Measurements from ENCODE around the gene EHD1. TPM values are rescaled to one million over a fixed set of nuclear protein-coding genes. Genes with fewer than 3 reads are reported as not detected.
A peak's percentile ranks its signal among the peaks of the same experiment; 100 is the strongest.

EHD1 gene
- total and polyA plus RNA-seq, 4 donors: 14.4 to 122 (median 45.3) TPM

DNA sequence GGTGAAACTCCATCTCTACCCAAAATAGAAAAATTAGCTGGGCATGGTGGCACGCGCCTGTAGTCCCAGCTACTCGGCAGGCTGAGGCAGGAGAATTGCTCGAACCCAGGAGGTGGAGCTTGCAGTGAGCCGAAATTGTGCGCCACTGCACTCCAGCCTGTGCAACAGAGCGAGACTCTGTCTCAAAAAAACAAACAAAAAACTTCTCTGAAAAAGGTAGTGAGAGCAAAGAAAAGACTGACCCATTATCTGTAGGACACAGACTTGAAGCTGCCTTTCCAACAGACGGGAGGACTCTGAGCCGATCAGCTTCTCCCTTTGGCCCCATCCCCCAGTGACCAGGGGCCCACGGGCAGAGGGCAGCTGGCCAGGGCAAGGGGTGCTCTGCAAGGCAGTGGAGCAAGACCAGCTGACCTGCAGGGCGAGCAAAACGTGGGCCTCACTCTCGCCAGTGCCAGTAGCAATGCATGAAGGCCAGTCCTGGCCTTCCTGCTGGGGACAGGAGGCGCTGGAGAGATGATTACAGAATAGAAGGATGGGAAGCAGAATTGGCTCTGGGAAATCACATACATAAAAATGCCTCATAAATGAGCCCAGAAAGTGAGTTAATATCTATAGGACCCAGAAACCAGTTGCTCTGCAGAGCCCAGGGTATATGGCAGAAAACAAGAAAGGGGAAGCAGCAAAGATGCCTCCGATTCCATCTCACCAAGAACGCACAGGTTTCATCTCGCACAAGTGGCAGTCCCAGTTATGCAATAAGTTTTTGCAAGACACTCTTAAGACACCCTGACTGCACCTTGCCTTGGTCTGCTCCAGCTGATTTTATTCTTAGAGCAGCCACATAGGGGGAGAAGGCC, 2.8 kb downstream of the EHD1 start:
- Histone ChIP-seq H3K36me3 (ENCODE audit: control insufficient read depth in 1 of 2, insufficient read depth in 2 of 2, low read length in 1 of 2) (peaks cover 0 to 7% of the 10 kb centered on the region in 2 donors), H3K27me3 (ENCODE audit: control insufficient read depth in 1 of 2, insufficient read depth in 2 of 2, low read length in 1 of 2) (peaks cover 0 to 2% of the 10 kb centered on the region in 2 donors), H3K9me3 (ENCODE audit: control insufficient read depth, low read length) (no peaks in the 10 kb centered on the region), H3K4me1 (ENCODE audit: control insufficient read depth in 1 of 2, insufficient read depth in 2 of 2, low read length in 2 of 2) (peaks cover 0 to 2% of the 10 kb centered on the region in 2 donors), H3K4me3 (ENCODE audit: low read length in 2 of 2) (peak overlapping the region; percentile 4 to 50), H3K27ac (ENCODE audit: low read depth in 1 of 2, low read length in 2 of 2) (peak overlapping the region in 1 of 2 donors; percentile 74)
- no peak for ATAC-seq (ENCODE audit: low FRiP score)
- peak in 1 of 2 donors; percentile 75 for DNase-seq
- WGBS, 2 donors: 34 to 45% methylated on average over 17 of the region's 17 CpGs
- intact Hi-C loops (cut with DNase I): no loop called here

DNA sequence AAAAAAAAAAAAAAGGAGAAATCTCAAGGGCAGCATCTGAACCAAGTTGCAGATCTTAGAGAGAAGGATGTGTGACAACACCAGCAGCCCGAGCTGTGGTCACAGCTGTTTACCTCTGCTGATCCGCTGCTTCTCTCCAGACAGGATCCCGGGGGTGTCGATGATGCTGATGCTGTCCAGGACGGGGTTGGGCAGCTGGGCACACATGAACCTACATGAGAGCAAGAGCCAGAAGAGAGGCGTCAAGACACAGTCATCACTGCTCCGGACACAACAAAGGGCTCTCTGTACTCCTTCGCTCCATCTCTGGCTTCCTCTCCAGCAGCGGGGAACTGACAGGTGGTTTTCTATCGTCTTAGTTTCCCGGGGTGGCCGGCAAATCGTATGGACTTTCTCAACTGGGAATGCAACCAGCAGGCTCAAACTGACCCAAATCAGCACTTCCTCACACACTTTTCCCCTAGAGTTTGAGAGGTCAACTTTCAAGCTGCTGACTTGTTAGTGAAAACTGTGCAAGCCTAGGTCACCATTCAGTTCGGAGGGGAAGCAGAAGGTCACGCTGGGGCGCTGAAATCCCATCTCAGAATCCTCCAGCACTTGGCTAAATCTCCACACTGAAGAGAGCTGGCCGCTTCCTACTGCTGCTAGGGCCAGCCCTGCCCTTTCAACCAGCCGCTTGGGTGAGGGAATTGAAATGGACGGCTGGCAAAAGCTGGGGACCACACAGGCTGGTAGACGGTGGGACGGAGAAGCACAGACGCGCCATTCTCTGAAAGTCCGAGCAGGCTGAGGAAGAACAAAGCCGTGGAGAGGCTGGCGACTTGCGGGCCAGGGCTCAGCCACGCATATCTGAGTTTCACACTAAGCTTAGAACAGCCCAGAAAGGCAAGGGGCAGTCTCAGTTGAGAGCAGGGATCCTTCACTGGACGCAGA, 3.8 kb downstream of the EHD1 start:
- H3K4me1 ChIP-seq (ENCODE audit: control insufficient read depth in 1 of 2, insufficient read depth in 2 of 2, low read length in 2 of 2): peaks cover 0 to 2% of the 10 kb centered on the region in 2 donors

DNA sequence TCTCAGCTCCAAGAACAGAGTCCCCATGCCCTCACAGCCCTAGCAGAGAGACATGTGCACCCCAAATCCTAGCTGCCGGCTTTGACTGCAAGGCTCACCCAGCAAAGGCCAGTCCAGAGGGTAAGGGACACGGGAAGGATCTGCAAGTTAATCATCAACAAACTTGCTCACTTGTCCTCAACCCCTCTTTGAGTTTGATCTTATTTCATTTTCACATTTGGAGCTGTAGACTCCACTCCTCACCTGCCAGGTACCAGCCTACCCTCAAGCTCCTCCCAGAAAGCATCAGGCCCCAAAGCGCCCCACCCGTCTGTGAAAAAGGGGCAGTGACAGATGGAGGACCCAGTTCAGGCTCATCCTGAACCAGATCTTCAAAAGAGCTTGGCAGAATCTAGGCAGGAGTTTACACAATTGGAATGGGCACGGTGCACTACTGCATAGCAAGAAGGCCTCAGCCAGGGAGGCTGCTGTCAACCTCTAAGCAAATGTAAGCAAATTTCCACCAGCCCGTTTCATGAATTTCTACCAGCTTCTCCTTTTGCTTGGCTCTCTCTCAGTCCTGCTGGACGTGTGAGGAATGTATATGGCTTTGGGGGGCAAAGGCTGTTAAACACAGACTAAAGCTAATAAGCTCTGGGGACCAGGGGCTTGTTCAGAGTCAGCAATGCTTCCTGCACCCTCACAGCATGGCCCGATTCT, 5.5 kb downstream of the EHD1 start:
- Histone ChIP-seq H3K4me3 (ENCODE audit: low read length in 2 of 2) (no peak overlapping the region), H3K27me3 (ENCODE audit: control insufficient read depth in 1 of 2, insufficient read depth in 2 of 2, low read length in 1 of 2) (no peaks in the 10 kb centered on the region), H3K36me3 (ENCODE audit: control insufficient read depth in 1 of 2, insufficient read depth in 2 of 2, low read length in 1 of 2) (peaks cover 0 to 7% of the 10 kb centered on the region in 2 donors), H3K27ac (ENCODE audit: low read depth in 1 of 2, low read length in 2 of 2) (no peak overlapping the region), H3K9me3 (ENCODE audit: control insufficient read depth, low read length) (no peaks in the 10 kb centered on the region), H3K4me1 (ENCODE audit: control insufficient read depth in 1 of 2, insufficient read depth in 2 of 2, low read length in 2 of 2) (peaks cover 0 to 2% of the 10 kb centered on the region in 2 donors)
- WGBS, 2 donors: 66 to 67% methylated on average over 8 of the region's 8 CpGs
- DNase-seq (no peak), ATAC-seq (ENCODE audit: low FRiP score) (no peak)
- intact Hi-C loops (cut with DNase I): no loop called here

More for the DNA sequence above, 3.8 kb downstream of the EHD1 start:
- intact Hi-C loops (cut with DNase I): no loop called here
- no peak overlapping the region for H3K27ac ChIP-seq (ENCODE audit: low read depth in 1 of 2, low read length in 2 of 2)
- ATAC-seq (ENCODE audit: low FRiP score) (no peak), DNase-seq (peak in 1 of 2 donors; percentile 51)
- peaks cover 0 to 2% of the 10 kb centered on the region in 2 donors for H3K27me3 ChIP-seq (ENCODE audit: control insufficient read depth in 1 of 2, insufficient read depth in 2 of 2, low read length in 1 of 2)
- H3K9me3 ChIP-seq (ENCODE audit: control insufficient read depth, low read length): no peaks in the 10 kb centered on the region
- WGBS, 2 donors: 84 to 85% methylated on average over 29 of the region's 29 CpGs
- no peak overlapping the region for H3K4me3 ChIP-seq (ENCODE audit: low read length in 2 of 2)
- H3K36me3 ChIP-seq (ENCODE audit: control insufficient read depth in 1 of 2, insufficient read depth in 2 of 2, low read length in 1 of 2): peaks cover 0 to 7% of the 10 kb centered on the region in 2 donors

GRCh38 chr11:64871492-64871891, 6.9 kb downstream of the EHD1 start:
- no peak overlapping the region for H3K27ac ChIP-seq (ENCODE audit: low read depth in 1 of 2, low read length in 2 of 2)
- H3K36me3 ChIP-seq (ENCODE audit: control insufficient read depth in 1 of 2, insufficient read depth in 2 of 2, low read length in 1 of 2): peaks cover 0 to 7% of the 10 kb centered on the region in 2 donors
- H3K9me3 ChIP-seq (ENCODE audit: control insufficient read depth, low read length): no peaks in the 10 kb centered on the region
- ATAC-seq (ENCODE audit: low FRiP score) (no peak), DNase-seq (no peak)
- peaks cover 0 to 2% of the 10 kb centered on the region in 2 donors for H3K4me1 ChIP-seq (ENCODE audit: control insufficient read depth in 1 of 2, insufficient read depth in 2 of 2, low read length in 2 of 2)
- 63 to 65% methylated on average over 3 of the region's 3 CpGs for WGBS, 2 donors
- H3K27me3 ChIP-seq (ENCODE audit: control insufficient read depth in 1 of 2, insufficient read depth in 2 of 2, low read length in 1 of 2): no peaks in the 10 kb centered on the region
- no peak overlapping the region for H3K4me3 ChIP-seq (ENCODE audit: low read length in 2 of 2)
- intact Hi-C loops (cut with DNase I): no loop called here

DNA sequence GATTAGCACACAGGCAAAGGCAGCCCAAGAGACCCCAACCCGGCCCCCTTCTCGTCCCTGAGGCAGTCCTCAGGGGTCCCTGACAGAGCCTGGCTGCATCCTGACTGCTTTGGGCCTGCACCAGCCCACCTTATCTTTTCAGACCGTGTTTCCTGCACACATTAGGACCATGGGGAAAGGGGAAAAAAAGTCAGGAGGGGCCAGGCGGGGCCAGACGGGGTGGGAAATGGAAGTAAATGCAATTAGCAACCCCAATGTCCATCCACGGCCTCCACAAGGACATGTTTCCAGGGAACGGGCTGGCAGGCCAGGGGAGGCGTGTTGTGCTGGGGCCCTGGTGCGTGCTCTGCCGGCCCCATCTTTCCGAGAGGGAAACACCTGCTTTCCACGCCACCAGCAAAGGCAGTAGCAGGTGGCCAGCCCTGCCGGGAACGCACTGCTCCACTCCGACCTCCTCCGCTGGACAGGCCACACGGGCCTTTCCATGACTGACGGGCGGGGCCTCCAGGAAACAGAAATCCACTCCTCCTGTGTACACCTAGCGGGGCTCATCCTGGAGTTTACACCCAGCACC, 7.4 kb downstream of the EHD1 start:
- Histone ChIP-seq H3K9me3 (ENCODE audit: control insufficient read depth, low read length) (no peaks in the 10 kb centered on the region), H3K4me1 (ENCODE audit: control insufficient read depth in 1 of 2, insufficient read depth in 2 of 2, low read length in 2 of 2) (peaks cover 0 to 2% of the 10 kb centered on the region in 2 donors), H3K4me3 (ENCODE audit: low read length in 2 of 2) (no peak overlapping the region), H3K27ac (ENCODE audit: low read depth in 1 of 2, low read length in 2 of 2) (peak overlapping the region in 1 of 2 donors; percentile 75), H3K27me3 (ENCODE audit: control insufficient read depth in 1 of 2, insufficient read depth in 2 of 2, low read length in 1 of 2) (no peaks in the 10 kb centered on the region), H3K36me3 (ENCODE audit: control insufficient read depth in 1 of 2, insufficient read depth in 2 of 2, low read length in 1 of 2) (peaks cover 0 to 7% of the 10 kb centered on the region in 2 donors)
- ATAC-seq (ENCODE audit: low FRiP score): no peak
- intact Hi-C loops (cut with DNase I): no loop called here
- 50 to 56% methylated on average over 19 to 20 of the region's 20 CpGs for WGBS, 2 donors
- DNase-seq: peak in 1 of 2 donors; percentile 72

DNA sequence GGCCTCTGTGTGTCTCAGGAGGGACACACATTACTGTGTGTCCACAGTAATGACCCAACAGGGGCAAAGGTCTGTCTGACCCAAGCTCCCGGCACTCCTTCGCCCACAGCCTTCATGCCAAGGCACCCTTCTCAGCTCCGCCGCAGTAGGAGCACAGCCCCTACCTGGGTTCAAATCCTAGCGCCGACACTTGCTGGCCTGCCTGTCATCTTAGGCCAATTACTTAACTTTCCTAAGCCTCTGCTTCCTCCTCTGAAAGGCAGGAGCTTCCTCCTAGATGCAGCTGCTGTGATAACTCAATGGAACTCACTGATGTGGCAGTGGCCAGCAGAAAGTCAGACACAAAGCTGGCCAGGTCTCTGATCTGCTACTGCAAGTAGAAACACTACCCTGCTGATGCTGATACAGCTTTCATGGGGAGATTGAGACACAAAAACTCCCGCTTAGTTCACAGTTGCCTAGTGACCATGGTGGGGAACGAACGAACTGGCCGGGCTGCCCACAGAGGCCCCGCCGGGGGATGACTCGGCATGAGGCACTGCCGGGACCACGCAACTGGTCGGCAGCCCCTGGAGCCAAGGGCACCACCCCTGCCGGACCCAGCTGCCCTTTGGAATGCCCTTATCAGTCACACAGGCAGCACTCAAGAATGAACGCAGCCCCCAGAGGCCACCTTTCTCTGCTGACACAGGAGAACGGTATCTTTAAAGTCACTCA, 8.1 kb downstream of the EHD1 start:
- H3K9me3 ChIP-seq (ENCODE audit: control insufficient read depth, low read length): no peaks in the 10 kb centered on the region
- peak; percentile 79 to 95 for DNase-seq
- 20 to 22% methylated on average over 19 of the region's 19 CpGs for WGBS, 2 donors
- intact Hi-C loops (cut with DNase I): no loop called here
- peak overlapping the region; percentile 47 to 75 for H3K27ac ChIP-seq (ENCODE audit: low read depth in 1 of 2, low read length in 2 of 2)
- peaks cover 0 to 7% of the 10 kb centered on the region in 2 donors for H3K36me3 ChIP-seq (ENCODE audit: control insufficient read depth in 1 of 2, insufficient read depth in 2 of 2, low read length in 1 of 2)
- ATAC-seq (ENCODE audit: low FRiP score): peak; percentile 73
- H3K27me3 ChIP-seq (ENCODE audit: control insufficient read depth in 1 of 2, insufficient read depth in 2 of 2, low read length in 1 of 2): no peaks in the 10 kb centered on the region
- H3K4me1 ChIP-seq (ENCODE audit: control insufficient read depth in 1 of 2, insufficient read depth in 2 of 2, low read length in 2 of 2): peaks cover 0 to 2% of the 10 kb centered on the region in 2 donors
- H3K4me3 ChIP-seq (ENCODE audit: low read length in 2 of 2): no peak overlapping the region

GRCh38 chr11:64869571-64870175, 8.7 kb downstream of the EHD1 start:
- H3K9me3 ChIP-seq (ENCODE audit: control insufficient read depth, low read length): no peaks in the 10 kb centered on the region
- WGBS, 2 donors: 59 to 69% methylated on average over 9 of the region's 9 CpGs
- intact Hi-C loops (cut with DNase I): no loop called here
- no peak for DNase-seq
- H3K4me3 ChIP-seq (ENCODE audit: low read length in 2 of 2): no peak overlapping the region
- H3K27ac ChIP-seq (ENCODE audit: low read depth in 1 of 2, low read length in 2 of 2): peak overlapping the region; percentile 47 to 75
- H3K4me1 ChIP-seq (ENCODE audit: control insufficient read depth in 1 of 2, insufficient read depth in 2 of 2, low read length in 2 of 2): peaks cover 0 to 2% of the 10 kb centered on the region in 2 donors
- no peaks in the 10 kb centered on the region for H3K27me3 ChIP-seq (ENCODE audit: control insufficient read depth in 1 of 2, insufficient read depth in 2 of 2, low read length in 1 of 2)
- peaks cover 0 to 7% of the 10 kb centered on the region in 2 donors for H3K36me3 ChIP-seq (ENCODE audit: control insufficient read depth in 1 of 2, insufficient read depth in 2 of 2, low read length in 1 of 2)
- ATAC-seq (ENCODE audit: low FRiP score): no peak

Data from aorta (tissue), 5 donors.